Smooth muscle cell of the brain vasculature (primary cell): ENCODE data around the gene URB1.
A peak's percentile ranks its signal among the peaks of the same experiment; 100 is the strongest.
"Not testable (repeated sequence)": the region's sequence is repeated elsewhere in the genome, so short reads cannot be mapped to it uniquely, and the experiment has no call there.

Source experiments
- DNase-seq: peaks from one replicate; pipeline ENCODE4 v3.0.0-alpha.2; 2012; ENCODE audit warnings: low read depth, low spot score

The URB1 gene

DNA sequence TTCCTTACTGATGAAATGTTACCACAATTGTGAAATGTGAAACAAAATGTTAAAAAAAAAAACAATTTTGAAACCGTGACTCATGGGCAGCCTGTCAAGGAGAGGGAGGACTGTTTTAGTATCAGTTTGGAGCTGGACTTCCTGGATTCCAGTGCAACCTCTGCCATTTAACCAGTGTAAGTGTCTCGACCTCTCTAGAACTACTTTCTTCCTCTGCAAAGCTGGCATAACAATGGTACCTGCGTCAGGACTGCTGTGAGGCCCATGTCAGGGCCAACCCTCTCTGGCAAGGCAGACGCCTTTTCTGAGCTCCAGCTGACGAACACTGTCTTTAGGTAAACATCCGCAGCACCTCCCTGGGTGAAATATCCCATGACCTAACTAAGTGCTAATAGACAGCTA lies 20.9 kb downstream of the URB1 start:
- peak; percentile 84 for DNase-seq

DNA sequence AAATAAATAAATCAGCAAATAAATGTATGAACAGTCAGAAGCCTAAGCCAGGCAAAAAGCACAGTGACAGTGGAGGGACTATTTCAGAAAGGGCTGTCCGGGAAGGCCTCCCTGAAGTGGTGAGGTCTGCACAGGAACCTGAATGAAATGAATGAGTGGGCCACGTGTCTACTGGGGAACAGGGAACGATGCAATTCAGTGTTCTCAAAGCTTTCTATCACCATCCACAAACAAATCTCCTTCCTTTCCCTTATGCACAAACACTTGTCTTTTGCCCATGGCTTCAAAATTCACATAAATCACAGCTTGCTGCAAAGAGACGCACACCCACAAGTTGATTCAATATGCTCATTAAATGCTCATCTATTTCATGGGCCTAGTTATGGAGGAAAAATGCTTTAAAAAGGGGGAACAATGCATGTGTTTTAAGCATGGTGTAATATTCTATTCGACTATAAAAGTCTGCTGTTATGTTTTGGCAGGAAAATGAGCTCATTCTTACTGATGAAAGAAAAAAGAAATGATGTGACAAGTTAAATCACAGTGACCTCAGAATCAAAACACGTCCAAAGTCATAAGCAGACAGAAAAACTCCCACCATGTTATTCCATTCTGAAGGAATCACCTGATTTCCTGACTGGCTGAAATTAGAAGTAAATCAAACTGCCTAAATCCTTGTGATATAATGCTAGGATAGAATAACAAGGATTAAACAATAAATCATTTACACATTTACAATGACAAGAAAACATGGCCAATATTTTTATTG lies 21.6 kb downstream of the URB1 start:
- no peak for DNase-seq

DNA sequence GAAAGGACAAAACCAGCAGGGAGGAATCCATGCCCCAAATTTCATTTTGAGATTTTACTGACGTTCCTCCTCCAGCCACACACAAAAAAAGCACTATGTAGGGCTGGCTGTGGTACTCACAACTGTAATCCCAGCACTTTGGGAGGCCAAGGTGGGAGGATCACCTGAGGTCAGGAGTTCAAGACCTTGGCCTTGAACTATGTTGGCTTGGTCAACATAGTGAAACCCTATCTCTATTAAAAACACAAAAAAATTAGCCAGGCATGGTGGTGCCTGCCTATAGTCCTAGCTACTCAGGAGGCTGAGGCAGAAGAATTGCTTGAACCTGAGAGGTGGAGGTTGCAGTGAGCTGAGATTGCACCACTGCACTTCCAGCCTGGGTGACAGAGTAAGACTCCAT lies 23.9 kb downstream of the URB1 start:
- not testable (repeated sequence) for DNase-seq

DNA sequence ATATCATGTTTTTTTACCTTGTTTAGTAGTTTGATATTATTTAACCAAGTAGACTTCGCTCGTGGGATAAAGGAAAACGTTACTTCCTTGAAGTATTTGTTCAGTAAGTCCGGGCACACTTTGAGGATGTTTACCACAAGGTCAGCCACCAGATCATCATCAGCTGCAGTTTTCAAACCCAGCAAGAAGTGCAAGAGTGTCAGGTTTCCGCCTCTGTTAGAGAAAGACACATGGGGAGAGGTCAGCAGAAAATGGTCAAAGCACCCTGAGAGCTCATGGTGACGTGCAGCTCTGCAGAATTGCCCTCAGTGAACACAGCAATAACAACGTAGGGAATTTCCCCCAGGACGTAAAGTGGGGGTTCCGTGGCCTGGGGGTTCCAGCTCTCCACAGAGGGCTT lies 24.4 kb downstream of the URB1 start:
- DNase-seq: peak; percentile 94

DNA sequence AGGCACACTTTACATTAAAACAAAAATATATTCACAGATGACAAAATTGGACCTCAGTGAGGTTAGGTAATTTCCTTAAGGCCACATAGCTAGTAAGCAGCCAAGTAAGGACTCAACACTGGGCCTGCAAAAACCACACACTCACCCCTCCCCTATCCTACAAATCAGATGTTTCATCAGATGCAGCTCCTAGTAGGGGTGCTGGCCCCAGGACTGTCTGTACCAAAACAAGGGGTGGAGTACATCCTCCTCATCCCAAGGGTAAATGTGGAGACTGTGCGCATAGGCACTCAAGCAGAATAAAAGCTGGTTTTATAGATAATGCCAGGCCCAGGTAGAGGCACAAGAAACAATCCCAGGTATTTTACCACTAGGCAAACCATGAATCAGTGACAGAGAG lies 25.7 kb downstream of the URB1 start:
- no peak for DNase-seq

DNA sequence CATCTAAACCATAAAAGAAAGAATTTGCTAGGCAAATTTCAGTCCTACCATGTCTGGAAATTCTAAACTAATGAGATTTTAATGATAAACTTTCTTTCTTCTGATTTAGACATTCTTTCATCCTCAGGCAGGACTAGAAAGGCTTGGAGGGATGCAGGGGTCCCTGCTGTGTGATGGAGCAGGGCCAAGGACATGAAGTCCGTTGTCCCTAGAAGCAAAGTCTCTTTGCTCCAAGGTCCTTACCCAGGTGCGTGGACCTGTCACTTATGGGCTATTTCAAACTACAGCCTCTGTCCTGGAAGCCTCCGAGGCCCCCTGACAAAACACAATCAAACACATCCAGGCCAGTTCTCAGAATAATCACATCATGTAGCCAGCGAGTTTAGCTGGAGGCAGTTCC lies 26.6 kb downstream of the URB1 start:
- DNase-seq: no peak

DNA sequence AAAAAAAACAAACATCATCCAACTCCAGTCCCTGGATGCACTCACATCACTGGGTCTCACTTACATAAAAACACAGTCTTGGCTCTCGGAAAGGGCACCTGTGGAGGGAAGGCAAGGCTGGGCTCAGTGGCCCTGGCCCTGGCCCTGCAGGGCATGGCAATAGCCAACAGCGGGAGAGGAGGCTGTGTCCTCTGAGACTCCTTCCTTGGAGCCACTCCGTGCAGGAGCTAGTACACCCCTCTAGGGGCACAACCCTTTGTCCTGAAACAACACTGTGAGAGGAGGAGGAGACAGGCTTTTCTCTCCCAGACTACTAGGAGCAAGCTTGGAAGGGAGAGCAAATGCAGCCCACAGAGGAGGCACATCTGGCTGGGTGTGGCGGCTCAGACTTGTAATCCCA lies 28.0 kb downstream of the URB1 start:
- DNase-seq: peak; percentile 54

DNA sequence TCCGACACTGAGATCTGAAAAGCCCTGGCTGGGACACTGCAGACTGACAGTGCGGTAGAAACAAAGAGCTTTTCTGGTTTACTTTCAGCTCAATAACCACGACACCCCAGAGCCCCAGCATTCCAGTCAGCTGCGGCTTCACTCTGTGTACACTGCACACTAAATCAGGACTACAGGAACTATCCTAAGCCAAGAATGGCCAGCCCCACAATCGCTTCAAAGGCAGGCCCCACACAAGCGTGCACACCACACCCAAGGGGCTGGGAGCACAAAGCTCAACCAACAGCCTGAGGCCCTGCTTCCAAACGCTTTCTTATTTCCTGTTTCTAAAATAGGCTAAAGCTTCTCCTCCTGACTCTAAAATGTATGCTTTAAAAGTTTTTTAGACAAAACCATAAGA lies 28.4 kb downstream of the URB1 start:
- DNase-seq: no peak

DNA sequence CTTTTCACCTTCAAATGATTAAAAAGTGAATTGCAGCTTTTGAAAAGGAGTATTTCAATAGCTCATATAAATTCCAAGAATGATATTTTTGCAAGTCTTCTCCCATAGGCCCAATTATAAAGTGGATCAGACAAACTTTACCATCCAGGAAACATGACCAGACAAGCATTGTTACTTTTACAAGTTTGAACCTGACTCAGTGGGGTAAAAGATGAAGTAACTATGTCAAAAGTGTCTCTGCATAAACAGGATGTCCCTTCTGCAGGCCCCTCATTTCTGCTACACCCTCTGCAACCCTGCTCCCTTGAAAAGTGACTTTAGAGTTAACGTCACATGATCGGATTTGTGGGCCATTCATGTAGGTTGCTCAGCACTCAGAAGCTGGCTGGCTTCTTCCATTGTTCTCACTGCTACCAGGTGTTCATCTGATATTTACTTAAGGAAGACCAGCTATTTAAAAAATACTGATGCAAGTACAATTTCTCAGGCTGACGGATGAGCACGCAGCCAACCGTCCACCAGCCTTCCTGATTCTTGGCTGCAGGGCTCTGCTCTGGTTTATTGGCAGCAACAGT lies 32.3 kb downstream of the URB1 start:
- no peak for DNase-seq

DNA sequence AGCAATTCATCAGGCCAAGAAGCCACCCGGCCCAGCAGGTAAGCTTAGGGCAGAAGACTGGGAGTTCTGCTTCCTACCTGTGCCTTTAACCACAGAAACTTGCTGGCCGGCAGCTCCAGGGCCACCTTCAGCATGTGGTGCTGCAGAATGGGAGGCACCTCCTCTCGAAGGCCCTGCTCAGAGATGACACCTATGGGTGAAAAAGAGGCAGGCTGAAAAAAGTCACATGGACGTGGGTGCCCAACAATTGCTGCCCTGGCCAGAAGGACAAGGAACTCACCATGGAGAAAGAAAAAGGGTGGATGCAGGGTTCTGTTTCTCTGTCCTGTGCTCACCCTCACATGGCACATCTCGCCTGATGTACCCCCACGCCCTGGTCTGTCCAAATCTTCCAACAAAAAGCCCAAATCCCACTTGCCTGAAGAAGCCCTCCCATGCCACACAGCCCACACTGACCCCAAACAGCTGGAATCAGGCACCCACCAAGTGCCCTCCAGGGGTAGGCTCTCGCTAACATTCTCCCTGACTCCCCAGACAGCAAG lies 33.0 kb downstream of the URB1 start:
- no peak for DNase-seq

DNA sequence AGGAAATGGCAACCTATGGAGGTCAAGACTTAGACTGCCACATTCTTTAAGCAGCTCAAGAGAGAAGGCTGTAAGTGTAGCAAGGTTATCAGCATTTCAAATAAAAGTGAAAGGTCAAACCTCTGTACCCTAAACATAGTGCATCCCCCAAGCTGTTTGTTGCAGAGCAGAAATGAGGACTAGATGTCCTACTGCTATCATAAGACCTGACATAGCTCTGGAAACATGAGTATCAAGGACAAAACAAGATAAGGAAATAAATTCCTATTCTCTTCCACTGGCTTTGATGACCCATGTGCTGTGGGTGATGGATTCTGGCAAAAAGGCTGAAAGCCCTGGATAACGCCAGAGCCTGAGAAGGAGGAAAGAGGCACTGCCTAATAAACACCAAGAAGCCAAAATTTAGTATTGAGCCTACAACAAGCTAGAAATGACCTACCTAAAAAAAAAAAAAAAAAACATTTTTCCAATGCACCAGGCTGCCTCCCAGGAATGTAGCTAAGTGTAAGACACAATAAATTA lies 35.9 kb downstream of the URB1 start:
- DNase-seq: no peak

DNA sequence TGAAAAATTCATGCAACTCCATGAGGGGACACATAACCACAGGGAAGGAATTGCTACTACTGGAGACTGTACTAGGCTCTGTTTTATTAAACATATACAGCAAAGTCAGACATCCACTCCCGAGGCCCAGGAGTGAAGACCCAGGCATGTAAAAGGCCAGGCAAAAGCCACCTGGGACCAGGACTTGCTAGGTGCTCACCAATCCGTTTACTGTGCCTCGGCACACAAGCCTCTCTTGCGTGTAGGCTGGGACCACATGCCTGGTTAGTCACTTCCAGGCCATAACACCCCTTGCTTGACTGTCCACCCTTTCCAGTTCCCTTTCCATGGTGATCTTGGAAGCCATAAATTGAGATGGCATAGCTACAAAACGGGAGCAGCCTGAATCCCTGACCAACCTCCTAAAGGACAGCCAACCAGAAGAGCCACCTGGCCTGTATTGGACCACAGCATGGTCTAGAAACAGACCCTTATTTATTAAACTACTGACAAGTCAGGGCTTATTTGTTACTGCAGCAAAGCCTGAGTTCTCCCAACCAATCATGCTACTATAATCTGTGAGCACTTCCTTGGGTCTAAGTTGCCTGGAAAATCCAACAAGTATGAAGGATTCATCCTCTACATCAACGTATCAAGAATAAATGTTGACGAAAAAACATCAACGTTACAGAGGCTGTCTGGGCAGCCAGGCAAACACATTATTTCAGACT lies 39.7 kb downstream of the URB1 start:
- DNase-seq: no peak

DNA sequence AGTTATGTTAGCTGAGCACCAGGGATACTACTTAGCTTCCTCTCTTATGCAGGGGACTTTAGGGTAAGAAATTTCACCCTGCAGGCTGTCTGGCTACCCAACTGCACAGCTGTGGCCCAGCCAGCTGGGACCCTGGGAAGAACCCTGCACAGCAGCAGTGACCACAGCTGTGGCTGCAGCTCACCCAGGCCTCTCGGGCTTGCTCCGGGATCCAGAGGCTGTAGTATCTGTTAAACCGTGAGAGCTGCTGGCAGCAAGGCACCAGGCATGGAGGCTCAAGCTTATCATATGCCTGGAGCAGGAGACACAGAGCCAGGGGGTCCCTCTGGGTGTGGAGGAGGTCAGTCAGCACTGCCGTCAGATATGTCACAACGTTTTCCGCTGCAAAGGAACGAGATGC lies 40.3 kb downstream of the URB1 start:
- DNase-seq: no peak

DNA sequence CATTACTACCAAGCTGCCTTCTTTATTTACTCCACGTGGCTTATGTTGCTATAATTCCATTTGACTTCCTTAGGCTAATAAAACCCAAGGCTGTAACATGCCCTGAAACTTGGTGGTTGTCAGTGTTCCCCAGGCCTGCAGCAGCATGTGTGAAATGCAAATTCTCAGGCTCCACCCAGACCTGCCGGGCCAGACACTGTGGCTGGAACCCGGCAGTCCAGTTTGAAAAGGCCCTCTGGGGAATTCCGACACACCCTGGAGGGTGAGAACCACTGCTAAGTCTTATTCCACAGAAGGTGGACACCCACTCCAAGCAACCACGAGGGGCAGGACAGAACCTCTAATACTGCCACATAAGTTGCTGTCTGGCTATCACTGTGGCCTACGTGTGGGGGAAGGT lies 41.4 kb downstream of the URB1 start:
- DNase-seq: no peak

DNA sequence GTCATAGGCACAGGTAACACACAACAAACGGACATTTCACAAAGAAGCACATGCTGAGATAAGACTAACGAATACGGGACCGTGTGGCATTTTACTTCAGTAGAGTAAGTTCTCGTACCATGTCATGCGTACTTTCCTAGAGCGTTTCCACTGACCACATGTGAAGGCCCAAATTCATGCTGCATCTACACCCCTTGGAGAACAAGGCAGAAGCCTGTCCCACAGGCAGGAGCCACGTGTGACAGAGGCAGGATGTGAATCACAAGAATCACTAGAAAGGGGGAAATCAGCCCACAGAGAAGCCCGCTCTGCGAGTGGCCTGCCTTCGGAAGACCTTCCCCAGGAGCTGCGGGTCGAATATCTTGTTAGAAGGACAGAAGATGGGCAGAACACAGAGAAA lies 41.8 kb downstream of the URB1 start:
- DNase-seq: no peak

DNA sequence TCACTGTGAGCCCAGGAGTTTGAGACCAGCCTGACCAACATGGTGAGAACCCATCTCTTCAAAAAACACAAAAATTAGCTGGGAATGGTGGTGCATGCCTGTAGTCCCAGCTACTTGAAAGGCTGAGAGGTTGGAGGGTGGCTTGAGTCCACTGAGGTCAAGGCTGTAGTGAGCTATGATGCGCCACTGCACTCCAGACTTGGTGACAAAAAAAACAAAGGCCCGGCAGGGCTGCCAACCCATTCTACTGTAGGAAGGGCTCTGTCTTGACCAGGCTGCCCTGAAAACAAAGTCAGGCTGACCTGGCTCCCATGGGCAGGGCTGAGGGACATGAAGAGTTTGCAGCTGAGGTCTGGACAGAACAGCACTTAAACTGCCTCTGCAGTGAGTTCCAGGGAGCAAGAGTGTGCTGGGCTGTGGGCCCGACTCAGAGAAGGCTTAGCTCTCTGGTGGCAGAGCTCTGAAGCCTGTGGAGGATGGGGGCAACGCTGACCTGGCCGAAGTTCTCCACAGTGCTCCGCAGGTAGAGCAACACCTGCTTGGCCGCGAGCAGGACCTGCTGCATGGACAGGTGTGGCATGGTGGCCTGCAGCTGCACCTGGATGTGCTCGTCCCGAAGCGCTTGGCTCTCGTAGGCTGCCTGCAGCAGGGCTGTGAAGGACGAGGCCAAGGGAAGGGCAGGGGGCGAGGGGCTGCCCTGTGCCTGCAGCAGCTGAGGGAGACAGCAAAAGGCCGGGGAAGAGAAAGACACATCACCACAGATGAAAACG lies 42.4 kb downstream of the URB1 start:
- DNase-seq: no peak

DNA sequence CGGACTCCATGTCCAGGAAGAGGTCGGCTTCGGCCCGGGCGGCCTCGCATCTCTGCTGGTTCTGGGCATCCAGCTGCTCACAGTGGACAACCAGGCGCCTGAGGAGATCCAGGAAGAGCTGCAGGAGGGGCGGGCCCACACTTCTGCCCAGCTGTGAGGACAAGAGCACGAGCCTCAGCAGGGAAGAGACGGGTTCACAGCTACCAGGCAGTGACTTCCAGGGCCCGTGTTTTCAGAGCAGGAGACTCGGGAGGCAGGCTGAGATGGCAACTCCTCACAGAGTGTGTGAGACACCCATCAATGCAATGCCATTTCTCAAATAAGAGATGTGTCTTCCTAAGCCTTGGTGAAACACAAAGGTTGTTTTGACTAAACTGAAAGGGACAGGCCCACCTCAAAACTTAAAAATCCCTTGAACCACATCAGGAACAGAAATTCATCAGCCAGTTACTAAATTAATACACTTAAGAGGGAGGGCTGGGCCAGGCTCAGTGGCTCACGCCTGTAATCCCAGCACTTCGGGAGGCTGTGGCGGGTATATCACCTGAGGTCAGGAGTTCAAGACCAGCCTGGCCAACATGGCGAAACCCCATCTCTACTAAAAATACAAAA lies 43.4 kb downstream of the URB1 start:
- no peak for DNase-seq

DNA sequence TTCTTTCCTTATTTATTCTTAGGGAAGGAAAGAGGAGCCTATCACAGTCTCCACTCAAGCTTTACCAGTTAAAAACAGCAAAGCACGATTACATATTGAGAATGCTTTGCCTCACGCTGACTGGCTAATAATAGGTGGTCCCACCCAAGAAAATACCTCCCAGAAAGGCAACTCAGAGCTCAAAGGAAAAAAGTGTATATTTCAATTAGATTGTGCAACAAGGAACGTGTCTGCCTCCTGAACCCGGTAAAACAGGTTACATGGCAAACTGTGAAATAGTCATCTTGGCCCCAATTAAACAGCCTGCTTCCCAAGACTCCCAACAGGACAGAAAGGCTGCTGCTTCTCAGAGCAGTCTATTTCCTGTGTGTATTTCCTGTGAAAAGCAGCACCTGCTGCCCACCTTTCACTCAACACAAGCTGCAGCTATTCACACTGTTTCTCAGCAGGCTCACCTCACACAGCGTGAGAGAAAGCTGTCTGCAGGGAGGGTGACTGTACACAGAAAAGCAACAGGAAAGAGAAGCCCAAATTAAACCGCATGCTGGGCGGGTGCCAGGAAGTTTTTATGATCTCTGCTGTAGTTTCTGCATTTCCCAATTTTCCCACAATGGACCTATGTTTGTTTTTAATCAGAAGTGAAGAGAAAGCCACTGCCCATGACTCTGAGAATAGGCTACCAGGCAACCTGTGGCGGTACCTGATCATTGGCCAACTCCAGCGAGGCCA lies 44.0 kb downstream of the URB1 start:
- DNase-seq: no peak

DNA sequence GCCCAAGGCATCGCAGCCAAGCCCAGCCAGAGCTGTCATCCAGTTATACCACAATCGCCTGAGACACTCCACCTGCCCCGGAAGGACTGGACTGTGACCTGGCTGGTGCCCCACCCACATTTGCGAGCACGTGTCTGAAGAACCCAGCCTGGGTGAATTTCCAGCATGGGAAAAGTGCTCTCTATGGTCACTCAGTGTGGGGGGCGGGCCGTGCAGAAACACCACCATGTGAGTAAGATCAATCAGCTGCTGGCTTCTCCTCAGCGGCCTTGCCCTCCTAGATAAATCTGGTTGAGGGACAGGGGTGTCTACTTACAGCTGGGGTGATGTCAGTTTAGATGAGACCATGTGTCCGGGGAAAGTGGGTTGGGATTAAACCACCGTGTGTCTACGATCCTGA lies 44.8 kb downstream of the URB1 start:
- DNase-seq: no peak

DNA sequence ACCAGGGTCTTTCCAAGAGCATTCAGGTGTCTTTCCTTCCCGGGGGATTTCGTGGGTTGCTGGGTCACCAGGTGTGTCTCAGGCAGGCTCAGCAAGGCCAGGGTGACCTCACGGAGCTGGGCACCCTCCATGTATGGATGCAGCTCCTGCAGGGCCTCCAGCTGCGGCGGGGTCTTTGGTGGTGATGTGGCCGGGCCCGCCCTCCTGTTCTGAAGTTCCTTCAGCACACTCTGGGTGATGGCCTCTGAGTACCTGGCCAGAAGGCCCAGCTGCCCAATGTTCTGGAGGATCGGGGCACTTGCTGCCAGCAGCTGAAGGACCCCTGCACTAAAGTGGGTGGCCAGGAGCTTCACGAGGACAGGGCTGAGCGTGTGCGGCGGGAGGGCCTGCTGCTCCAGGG lies 45.5 kb downstream of the URB1 start:
- no peak for DNase-seq

DNA sequence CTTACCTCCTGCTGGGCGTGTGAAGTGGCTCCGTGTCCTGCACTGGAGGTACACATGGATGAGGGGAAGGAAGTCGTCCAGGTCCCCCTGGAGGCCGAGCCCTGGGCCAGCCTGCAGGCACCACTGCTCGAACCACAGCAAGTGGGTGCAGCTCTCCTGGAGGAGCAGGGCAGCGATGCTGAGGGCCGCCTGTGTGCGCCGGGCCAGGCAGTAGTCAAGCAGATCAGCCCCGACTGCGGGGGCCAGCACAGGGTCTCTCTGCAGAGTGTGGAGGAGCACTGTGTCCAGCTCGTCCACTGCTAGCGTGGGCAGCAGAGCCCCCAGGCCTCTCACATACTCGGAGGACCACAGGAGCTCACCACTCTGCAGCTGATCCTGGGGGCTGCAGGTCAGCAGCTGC lies 45.9 kb downstream of the URB1 start:
- DNase-seq: no peak
